ENCODE measurements around the gene DDT. TPM values are rescaled to one million over a fixed set of nuclear protein-coding genes. Genes with fewer than 3 reads are reported as not detected.
"Not testable (repeated sequence)": the region's sequence is repeated elsewhere in the genome, so short reads cannot be mapped to it uniquely, and the experiment has no call there.

DDT gene
- total RNA-seq, 6 experiments from 2014 or later = 96.1 to 120 (median 108) TPM

DNA sequence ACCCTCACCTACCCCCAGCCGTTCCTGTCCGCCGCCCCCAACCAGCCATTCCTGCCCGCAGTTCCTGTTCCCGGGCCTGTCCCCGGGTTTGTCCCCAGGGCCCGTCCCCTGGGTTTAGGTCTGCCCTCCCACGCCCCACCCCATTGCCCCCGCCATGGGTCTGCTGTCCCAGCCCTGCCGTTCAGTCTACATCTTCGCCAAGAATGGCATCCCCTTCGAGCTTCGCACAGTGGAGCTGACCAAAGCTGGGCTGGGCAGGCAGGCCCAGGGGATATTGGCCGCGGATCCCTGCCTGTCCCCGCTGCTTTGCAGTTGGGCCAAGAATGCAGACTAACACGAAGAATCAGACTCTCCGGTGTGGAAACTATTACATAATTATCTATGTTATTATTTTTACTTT lies 24.5 kb downstream of the DDT start:
- H3K27ac Mint-ChIP-seq; DNase-seq; H3K36me3 Mint-ChIP-seq (ENCODE audit: low read depth): not testable (repeated sequence)

DNA sequence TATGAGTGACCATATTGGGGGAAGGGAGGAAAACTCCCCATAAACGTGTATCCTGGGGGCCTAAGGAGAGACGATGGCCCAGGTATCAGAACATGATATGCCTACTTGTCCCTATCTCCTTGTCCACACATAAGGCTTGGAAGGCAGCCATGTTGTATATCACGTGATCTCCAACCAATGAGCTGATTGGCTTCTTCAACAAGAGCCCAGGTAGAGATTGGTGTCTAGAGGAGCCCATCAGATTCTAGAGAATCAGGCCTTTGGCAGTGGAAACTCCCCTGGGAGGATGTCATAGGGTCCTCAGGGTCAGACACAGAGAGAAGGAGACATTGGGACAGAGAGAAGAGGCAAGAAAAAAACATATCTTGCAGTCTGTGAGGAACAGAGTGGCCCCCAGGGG lies 26.9 kb downstream of the DDT start:
- not testable (repeated sequence) for H3K9me3 Mint-ChIP-seq

More for the DNA sequence above, 24.5 kb downstream of the DDT start:
- not testable (repeated sequence) for H3K4me3 Mint-ChIP-seq; H3K4me1 Mint-ChIP-seq (ENCODE audit: low read depth); H3K9me3 Mint-ChIP-seq; H3K27me3 Mint-ChIP-seq (ENCODE audit: insufficient read depth)

DNA sequence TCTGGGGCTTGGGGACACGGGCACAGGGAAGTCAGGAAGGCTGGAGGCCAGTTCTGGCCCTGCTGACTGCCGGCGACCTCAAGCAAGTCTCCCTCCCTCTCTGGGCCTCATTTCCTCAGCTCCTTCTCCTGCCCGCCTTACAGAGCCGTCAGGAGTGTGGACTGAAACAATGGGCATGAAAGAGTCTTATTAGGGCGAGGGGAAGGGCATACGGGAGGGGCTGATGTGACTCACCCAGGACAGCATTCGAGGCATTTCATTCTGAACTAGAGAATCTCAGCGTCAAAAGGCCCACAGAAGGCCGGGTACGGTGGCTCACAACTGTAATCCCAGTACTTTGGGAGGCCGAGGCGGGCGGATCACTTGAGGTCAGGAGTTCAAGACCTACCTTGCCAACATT lies 34.1 kb downstream of the DDT start:
- not testable (repeated sequence) for H3K27ac Mint-ChIP-seq; DNase-seq; H3K4me3 Mint-ChIP-seq; H3K4me1 Mint-ChIP-seq (ENCODE audit: low read depth); H3K9me3 Mint-ChIP-seq; H3K36me3 Mint-ChIP-seq (ENCODE audit: low read depth); H3K27me3 Mint-ChIP-seq (ENCODE audit: insufficient read depth)

More for the DNA sequence above, 26.9 kb downstream of the DDT start:
- H3K4me1 Mint-ChIP-seq (ENCODE audit: low read depth); DNase-seq; H3K4me3 Mint-ChIP-seq; H3K27ac Mint-ChIP-seq; H3K36me3 Mint-ChIP-seq (ENCODE audit: low read depth); H3K27me3 Mint-ChIP-seq (ENCODE audit: insufficient read depth): not testable (repeated sequence)

DNA sequence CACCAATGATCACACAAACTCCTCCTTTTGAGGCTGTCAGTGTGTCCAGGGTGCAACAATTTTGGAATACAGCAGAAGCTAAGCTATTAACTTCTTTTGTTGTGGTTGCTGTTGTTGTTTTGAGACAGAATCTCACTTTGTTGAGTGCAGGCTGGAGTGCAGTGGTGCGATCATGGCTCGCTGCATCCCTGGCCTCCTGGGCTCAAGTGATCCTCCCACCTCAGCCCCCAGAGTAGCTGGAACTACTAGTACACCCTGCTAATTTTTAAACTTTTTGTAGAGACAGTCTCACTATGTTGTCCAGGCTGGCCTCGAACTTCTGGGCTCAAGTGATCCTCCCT lies 35.3 kb downstream of the DDT start:
- no peak for DNase-seq
- H3K27ac Mint-ChIP-seq = no peak overlapping the region
- H3K9me3 Mint-ChIP-seq = no peaks in the 10 kb centered on the region
- TF ChIP-seq, protein P1, sequence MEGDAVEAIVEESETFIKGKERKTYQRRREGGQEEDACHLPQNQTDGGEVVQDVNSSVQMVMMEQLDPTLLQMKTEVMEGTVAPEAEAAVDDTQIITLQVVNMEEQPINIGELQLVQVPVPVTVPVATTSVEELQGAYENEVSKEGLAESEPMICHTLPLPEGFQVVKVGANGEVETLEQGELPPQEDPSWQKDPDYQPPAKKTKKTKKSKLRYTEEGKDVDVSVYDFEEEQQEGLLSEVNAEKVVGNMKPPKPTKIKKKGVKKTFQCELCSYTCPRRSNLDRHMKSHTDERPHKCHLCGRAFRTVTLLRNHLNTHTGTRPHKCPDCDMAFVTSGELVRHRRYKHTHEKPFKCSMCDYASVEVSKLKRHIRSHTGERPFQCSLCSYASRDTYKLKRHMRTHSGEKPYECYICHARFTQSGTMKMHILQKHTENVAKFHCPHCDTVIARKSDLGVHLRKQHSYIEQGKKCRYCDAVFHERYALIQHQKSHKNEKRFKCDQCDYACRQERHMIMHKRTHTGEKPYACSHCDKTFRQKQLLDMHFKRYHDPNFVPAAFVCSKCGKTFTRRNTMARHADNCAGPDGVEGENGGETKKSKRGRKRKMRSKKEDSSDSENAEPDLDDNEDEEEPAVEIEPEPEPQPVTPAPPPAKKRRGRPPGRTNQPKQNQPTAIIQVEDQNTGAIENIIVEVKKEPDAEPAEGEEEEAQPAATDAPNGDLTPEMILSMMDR (IDR thresholded peaks at IDR 0.05) = no peak
- no peaks in the 10 kb centered on the region for H3K36me3 Mint-ChIP-seq (ENCODE audit: low read depth)
- peaks cover 6% of the 10 kb centered on the region for H3K27me3 Mint-ChIP-seq (ENCODE audit: insufficient read depth)
- H3K4me1 Mint-ChIP-seq (ENCODE audit: low read depth) = no peaks in the 10 kb centered on the region
- no peak overlapping the region for H3K4me3 Mint-ChIP-seq

DNA sequence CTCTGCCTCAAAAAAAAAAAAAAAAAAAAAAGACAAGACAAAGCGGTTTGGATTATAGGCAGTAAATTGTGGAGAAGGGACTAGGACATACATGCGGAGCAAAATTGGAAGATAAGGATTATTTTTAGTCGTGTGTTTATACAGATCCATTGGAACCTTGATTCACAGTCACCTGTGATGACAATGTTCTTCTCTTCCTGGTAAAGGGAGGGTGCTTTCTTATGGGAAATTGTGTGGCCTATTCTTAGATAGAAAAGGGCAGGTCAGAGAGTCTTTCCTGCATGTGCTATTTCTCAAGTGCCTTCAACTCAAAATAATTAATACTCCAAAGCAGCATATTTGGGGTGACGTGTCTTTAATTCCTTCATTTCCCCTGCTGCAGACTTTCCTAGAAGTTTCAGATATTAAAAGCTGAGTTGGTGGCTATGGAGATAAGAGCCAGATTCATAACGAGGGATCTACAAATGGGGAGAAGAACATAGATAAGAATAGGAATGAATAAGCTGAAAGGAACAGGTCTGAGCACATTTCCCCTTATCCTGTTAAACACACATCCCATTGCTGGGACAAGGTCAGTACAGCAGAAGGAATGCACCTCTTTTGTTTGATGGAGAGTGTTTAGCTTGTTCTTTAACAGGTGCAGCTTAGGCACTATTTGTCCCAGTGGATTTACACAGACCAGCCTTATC lies 35.8 kb downstream of the DDT start:
- no peak overlapping the region for H3K4me3 Mint-ChIP-seq
- no peak for DNase-seq
- peaks cover 6% of the 10 kb centered on the region for H3K27me3 Mint-ChIP-seq (ENCODE audit: insufficient read depth)
- H3K9me3 Mint-ChIP-seq = no peaks in the 10 kb centered on the region
- H3K27ac Mint-ChIP-seq = no peak overlapping the region
- no peaks in the 10 kb centered on the region for H3K36me3 Mint-ChIP-seq (ENCODE audit: low read depth)
- H3K4me1 Mint-ChIP-seq (ENCODE audit: low read depth) = no peaks in the 10 kb centered on the region
- TF ChIP-seq, protein P1 (IDR thresholded peaks at IDR 0.05) = no peak

DNA sequence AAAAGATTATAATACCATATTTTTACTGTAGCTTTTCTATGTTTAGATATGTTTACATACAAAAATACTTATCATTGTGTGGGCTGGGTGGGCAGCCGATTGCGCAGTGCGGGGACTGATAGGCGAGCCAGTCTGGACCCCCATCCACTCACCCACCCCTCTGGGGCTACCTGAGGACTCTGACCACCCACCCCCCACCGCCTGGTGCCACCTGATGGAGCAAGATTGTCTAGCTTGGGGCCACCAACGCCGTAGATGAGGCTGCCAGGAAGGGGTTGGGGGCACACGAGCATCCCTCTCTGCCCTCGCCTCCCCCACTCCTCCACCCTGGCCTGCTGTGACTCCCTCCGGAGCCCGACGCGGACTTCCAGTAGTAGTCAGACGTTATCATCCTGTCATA lies 47.7 kb downstream of the DDT start:
- H3K27ac Mint-ChIP-seq = no peak overlapping the region
- H3K4me1 Mint-ChIP-seq (ENCODE audit: low read depth) = peaks cover 29% of the 10 kb centered on the region
- peaks cover 44% of the 10 kb centered on the region for H3K36me3 Mint-ChIP-seq (ENCODE audit: low read depth)
- peaks cover 22% of the 10 kb centered on the region for H3K9me3 Mint-ChIP-seq
- DNase-seq = no peak
- TF ChIP-seq, protein P1 (IDR thresholded peaks at IDR 0.05) = no peak
- no peak overlapping the region for H3K4me3 Mint-ChIP-seq
- peaks cover 8% of the 10 kb centered on the region for H3K27me3 Mint-ChIP-seq (ENCODE audit: insufficient read depth)

DNA sequence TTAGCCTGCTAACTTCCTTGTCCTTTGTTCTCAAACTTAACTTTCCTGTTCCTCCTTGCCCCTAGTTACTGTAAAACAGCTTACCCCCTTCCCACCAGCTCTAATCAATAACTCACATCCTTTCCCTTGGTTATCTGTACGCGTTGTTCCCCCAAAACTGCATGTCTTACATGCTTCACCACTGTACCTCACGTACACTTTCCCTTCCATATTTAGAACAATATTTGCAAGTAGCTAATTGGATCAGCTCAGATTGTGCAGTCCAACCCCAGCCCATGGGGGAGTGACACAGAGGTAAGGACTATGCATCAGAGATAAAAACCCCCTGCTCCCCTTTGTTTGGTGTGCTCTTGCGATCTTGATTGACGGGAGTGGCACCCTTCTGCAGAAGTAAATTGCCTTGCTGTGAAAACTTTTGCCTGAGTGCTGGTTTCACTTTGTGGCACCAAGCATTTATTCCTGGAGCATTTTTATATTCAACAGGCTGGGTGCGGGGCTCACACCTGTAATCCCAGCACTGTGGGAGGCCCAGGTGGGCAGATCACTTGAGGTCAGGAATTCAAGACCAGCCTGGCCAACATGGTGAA lies 49.1 kb downstream of the DDT start:
- no peak for DNase-seq
- H3K4me1 Mint-ChIP-seq (ENCODE audit: low read depth) = peaks cover 34% of the 10 kb centered on the region
- TF ChIP-seq, protein P1 (IDR thresholded peaks at IDR 0.05) = no peak
- no peak overlapping the region for H3K27ac Mint-ChIP-seq
- no peak overlapping the region for H3K4me3 Mint-ChIP-seq
- H3K36me3 Mint-ChIP-seq (ENCODE audit: low read depth) = peaks cover 40% of the 10 kb centered on the region
- H3K27me3 Mint-ChIP-seq (ENCODE audit: insufficient read depth) = peaks cover 8% of the 10 kb centered on the region
- H3K9me3 Mint-ChIP-seq = peaks cover 16% of the 10 kb centered on the region
